ENCODE results near the gene LYST. TPM values are rescaled to one million over a fixed set of nuclear protein-coding genes. Genes with fewer than 3 reads are reported as not detected.

The LYST gene
- total and polyA plus RNA-seq, 2 of the 8 experiments (the other 6 are each of a cell fraction or from before 2014, with no cell fraction given): 0.29 to 0.58 TPM

- Histone ChIP-seq H3K79me1 (ENCODE audit: low read depth, low read length) (no peaks in the 10 kb centered on the region), H2BK5ac (ENCODE audit: low read depth, low read length) (no peak overlapping the region), H3K27ac (ENCODE audit: low read depth, low read length) (no peak overlapping the region), H3K4me1 (replicated peaks in 1 of 4; ENCODE audit: control insufficient read depth in 3 of 4, insufficient read depth in 4 of 4, low read length in 3 of 4) (no peaks in the 10 kb centered on the region), H3K9ac (replicated peaks in 1 of 4; ENCODE audit: extremely low read depth in 1 of 4, low read depth in 3 of 4, low read length in 3 of 4) (no peak overlapping the region), H3K18ac (ENCODE audit: extremely low read depth, low read length) (no peak overlapping the region), H4K8ac (ENCODE audit: extremely low read depth, insufficient read depth, low read length) (no peak overlapping the region), H2BK15ac (ENCODE audit: low read length) (no peak overlapping the region), H4K20me1 (replicated peaks in 1 of 2; ENCODE audit: control insufficient read depth in 1 of 2, insufficient read depth in 2 of 2, low read length in 2 of 2) (no peaks in the 10 kb centered on the region), H3K4me2 (ENCODE audit: insufficient read depth in 1 of 2, low read depth in 2 of 2, low read length in 2 of 2) (no peak overlapping the region), H3K9me3 (ENCODE audit: insufficient read depth in 2 of 2, low read depth in 1 of 2, low read length in 1 of 2) (no peaks in the 10 kb centered on the region), H2BK12ac (ENCODE audit: low read depth, low read length) (no peak overlapping the region), H3K4ac (replicated peaks; ENCODE audit: insufficient read length, low read depth, low read length) (no peak overlapping the region), H3K14ac (ENCODE audit: insufficient read length) (no peak overlapping the region), H3K4me3 (ENCODE audit: extremely low read depth in 1 of 4, insufficient read depth in 2 of 4, low read depth in 3 of 4, low read length in 4 of 4) (no peak overlapping the region), H3K36me3 (ENCODE audit: control insufficient read depth in 2 of 4, insufficient read depth in 4 of 4, low read length in 3 of 4) (no peaks in the 10 kb centered on the region), H4K91ac (replicated peaks; ENCODE audit: insufficient read length, low read length) (no peak overlapping the region), H2BK120ac (replicated peaks; ENCODE audit: low read depth, low read length) (no peak overlapping the region), H3K79me2 (ENCODE audit: control insufficient read depth in 1 of 2, insufficient read depth in 2 of 2, low read length in 2 of 2) (no peaks in the 10 kb centered on the region), H4K5ac (ENCODE audit: insufficient read length, low read depth, low read length) (no peak overlapping the region), H2AFZ (ENCODE audit: low read length) (no peak overlapping the region), H3K23ac (ENCODE audit: insufficient read length) (no peak overlapping the region), H3K27me3 (replicated peaks in 1 of 4; ENCODE audit: control insufficient read depth in 3 of 4, extremely low read depth in 1 of 4, insufficient read depth in 3 of 4, low read length in 3 of 4) (no peaks in the 10 kb centered on the region), H2AK5ac (ENCODE audit: low read depth, low read length) (no peak overlapping the region), H3K56ac (replicated peaks; ENCODE audit: insufficient read length, low read depth, low read length) (no peak overlapping the region), H2BK20ac (ENCODE audit: low read length) (no peak overlapping the region), H3K23me2 (ENCODE audit: low read depth, low read length) (no peaks in the 10 kb centered on the region)
- 90% methylated on average over 4 of the region's 4 CpGs; no CpG with 5 or more reads in 1 of the 2 experiments for WGBS, 2 experiments (ENCODE audit: extremely low coverage in 1 of 2, insufficient coverage in 1 of 2, insufficient read length in 1 of 2, insufficient replicate concordance in 2 of 2, low coverage in 1 of 2, low lambda C conversion rate in 2 of 2, missing lambda C conversion rate in 1 of 2)
- CTCF ChIA-PET (ENCODE audit: partially characterized antibody): no interaction called here
- FAIRE-seq: no peak
- TF ChIP-seq TEAD4 (IDR thresholded peaks at IDR 0.05; ENCODE audit: low read depth, low read length) (no peak), RNF2 (IDR thresholded peaks at IDR 0.05; ENCODE audit: borderline replicate concordance, low read depth, low read length, missing control alignments, poor library complexity, severe bottlenecking) (no peak), SP1 (IDR thresholded peaks at IDR 0.05; ENCODE audit: low read depth, low read length) (no peak), GABPA (IDR thresholded peaks at IDR 0.05; ENCODE audit: borderline replicate concordance, insufficient read depth, low read length) (no peak), POLR2A (IDR thresholded peaks at IDR 0.05; ENCODE audit: control extremely low read depth in 1 of 2, low read depth in 2 of 2, low read length in 2 of 2) (no peak), PHF8 (conservative IDR thresholded peaks at IDR 0.05; ENCODE audit: low read depth, low read length) (no peak)
- no peak for DNase-seq (ENCODE audit: low read depth in 1 of 2, low spot score in 2 of 2)
- POLR2A ChIA-PET (ENCODE audit: partially characterized antibody): no interaction called here
These were observed 146.2 kb downstream of the LYST start for GRCh38 chr1:235720544-235720943.

Measured in H1 (cell line).